WTC11 (cell line): ENCODE measurements around the gene FA2H.

ENCODE experiments used
- ATF1 ChIP-seq: sonication (generic); formaldehyde crosslinking; IDR thresholded peaks from 2 replicates; pipeline ENCODE4 v1.8.1; 2023; ENCODE audit warnings: mild to moderate bottlenecking, moderate library complexity, missing genetic modification reagents
- NR1H2 ChIP-seq: sonication (generic); formaldehyde crosslinking; IDR thresholded peaks from 2 replicates; pipeline ENCODE4 v1.9.0; 2021; ENCODE audit warnings: mild to moderate bottlenecking, moderate library complexity, missing genetic modification reagents
- ZBTB21 ChIP-seq: sonication (generic); formaldehyde crosslinking; IDR thresholded peaks from 2 replicates; pipeline ENCODE4 v1.8.1; 2023; ENCODE audit warnings: mild to moderate bottlenecking, missing genetic modification reagents, borderline replicate concordance
- TF ChIP-seq, protein P1 (sequence below): fragments of 200-600 bp; IDR thresholded peaks from 2 replicates; pipeline ENCODE4 v1.8.0; 2022; ENCODE audit warnings: antibody characterized with exemption
- TF ChIP-seq, protein P2 (sequence below): sonication (generic); formaldehyde crosslinking; IDR thresholded peaks from 2 replicates; pipeline ENCODE4 v1.8.0; 2023; ENCODE audit warnings: missing genetic modification reagents, mild to moderate bottlenecking, borderline replicate concordance

DNA sequence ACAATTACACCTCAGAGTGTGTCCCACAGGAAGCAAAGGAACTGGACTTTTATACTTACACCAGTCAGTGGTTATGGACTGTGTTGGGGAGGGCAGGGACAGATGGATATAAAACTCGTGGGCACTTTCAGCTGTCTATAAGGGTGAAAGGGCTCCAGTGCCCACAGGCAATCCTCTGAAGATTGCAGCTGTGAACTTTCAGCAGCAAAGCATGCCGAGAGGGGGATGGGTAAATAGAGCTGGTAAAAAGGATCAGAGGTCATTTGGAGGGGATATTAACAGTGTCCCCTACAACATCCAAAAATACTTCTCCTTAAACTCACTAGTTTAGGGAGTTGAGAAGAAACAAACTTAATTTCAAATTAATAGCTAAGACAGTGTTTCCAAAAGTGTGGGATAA is 94.6 kb downstream of the FA2H start:
- TF ChIP-seq, protein P1, sequence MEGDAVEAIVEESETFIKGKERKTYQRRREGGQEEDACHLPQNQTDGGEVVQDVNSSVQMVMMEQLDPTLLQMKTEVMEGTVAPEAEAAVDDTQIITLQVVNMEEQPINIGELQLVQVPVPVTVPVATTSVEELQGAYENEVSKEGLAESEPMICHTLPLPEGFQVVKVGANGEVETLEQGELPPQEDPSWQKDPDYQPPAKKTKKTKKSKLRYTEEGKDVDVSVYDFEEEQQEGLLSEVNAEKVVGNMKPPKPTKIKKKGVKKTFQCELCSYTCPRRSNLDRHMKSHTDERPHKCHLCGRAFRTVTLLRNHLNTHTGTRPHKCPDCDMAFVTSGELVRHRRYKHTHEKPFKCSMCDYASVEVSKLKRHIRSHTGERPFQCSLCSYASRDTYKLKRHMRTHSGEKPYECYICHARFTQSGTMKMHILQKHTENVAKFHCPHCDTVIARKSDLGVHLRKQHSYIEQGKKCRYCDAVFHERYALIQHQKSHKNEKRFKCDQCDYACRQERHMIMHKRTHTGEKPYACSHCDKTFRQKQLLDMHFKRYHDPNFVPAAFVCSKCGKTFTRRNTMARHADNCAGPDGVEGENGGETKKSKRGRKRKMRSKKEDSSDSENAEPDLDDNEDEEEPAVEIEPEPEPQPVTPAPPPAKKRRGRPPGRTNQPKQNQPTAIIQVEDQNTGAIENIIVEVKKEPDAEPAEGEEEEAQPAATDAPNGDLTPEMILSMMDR, result no peak
- no peak for TF ChIP-seq NR1H2 (CRISPR knock-in tag)
- no peak for TF ChIP-seq ATF1
- TF ChIP-seq, protein P2, sequence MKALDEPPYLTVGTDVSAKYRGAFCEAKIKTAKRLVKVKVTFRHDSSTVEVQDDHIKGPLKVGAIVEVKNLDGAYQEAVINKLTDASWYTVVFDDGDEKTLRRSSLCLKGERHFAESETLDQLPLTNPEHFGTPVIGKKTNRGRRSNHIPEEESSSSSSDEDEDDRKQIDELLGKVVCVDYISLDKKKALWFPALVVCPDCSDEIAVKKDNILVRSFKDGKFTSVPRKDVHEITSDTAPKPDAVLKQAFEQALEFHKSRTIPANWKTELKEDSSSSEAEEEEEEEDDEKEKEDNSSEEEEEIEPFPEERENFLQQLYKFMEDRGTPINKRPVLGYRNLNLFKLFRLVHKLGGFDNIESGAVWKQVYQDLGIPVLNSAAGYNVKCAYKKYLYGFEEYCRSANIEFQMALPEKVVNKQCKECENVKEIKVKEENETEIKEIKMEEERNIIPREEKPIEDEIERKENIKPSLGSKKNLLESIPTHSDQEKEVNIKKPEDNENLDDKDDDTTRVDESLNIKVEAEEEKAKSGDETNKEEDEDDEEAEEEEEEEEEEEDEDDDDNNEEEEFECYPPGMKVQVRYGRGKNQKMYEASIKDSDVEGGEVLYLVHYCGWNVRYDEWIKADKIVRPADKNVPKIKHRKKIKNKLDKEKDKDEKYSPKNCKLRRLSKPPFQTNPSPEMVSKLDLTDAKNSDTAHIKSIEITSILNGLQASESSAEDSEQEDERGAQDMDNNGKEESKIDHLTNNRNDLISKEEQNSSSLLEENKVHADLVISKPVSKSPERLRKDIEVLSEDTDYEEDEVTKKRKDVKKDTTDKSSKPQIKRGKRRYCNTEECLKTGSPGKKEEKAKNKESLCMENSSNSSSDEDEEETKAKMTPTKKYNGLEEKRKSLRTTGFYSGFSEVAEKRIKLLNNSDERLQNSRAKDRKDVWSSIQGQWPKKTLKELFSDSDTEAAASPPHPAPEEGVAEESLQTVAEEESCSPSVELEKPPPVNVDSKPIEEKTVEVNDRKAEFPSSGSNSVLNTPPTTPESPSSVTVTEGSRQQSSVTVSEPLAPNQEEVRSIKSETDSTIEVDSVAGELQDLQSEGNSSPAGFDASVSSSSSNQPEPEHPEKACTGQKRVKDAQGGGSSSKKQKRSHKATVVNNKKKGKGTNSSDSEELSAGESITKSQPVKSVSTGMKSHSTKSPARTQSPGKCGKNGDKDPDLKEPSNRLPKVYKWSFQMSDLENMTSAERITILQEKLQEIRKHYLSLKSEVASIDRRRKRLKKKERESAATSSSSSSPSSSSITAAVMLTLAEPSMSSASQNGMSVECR (CRISPR knock-in tag), result no peak
- no peak for TF ChIP-seq ZBTB21
